Activated CD4-positive, alpha-beta memory T cell treated with anti-CD3 and anti-CD28 coated beads for 36 hours (primary cell): ENCODE measurements around the gene ARHGEF10L. TPM values are rescaled to one million over a fixed set of nuclear protein-coding genes. Genes with fewer than 3 reads are reported as not detected.

ENCODE experiments used
- CTCF ChIA-PET: fragments of 350-600 bp; sonication (Branson Sonifier 250); formaldehyde crosslinking; loops from one replicate; lab custom pipeline; 2021; ENCODE audit warnings: antibody characterized with exemption, inconsistent platforms; lab: Charles Lee
- POLR2A ChIA-PET: fragments of 350-600 bp; sonication (Branson Sonifier 250); formaldehyde crosslinking; loops from one replicate; lab custom pipeline; 2021; ENCODE audit warnings: antibody characterized with exemption; lab: Charles Lee
- DNase-seq: peaks from one replicate; pipeline ENCODE4 v3.0.0-alpha.2; 2020
- H3K27ac Mint-ChIP-seq: one replicate; pipeline ENCODE4 v1.8.0; 2021; ENCODE audit warnings: mixed read lengths
- H3K27me3 Mint-ChIP-seq: one replicate; pipeline ENCODE4 v1.8.0; 2021; ENCODE audit warnings: mixed read lengths
- H3K36me3 Mint-ChIP-seq: one replicate; pipeline ENCODE4 v1.8.0; 2021; ENCODE audit warnings: mixed read lengths
- H3K4me1 Mint-ChIP-seq: one replicate; pipeline ENCODE4 v1.8.0; 2021; ENCODE audit warnings: low read depth, mixed read lengths
- H3K4me3 Mint-ChIP-seq: one replicate; pipeline ENCODE4 v1.8.0; 2021; ENCODE audit warnings: mild to moderate bottlenecking, mixed read lengths
- H3K9me3 Mint-ChIP-seq: one replicate; pipeline ENCODE4 v1.8.0; 2021; ENCODE audit warnings: mixed read lengths
- intact Hi-C: fragments of 100-400 bp; cut with micrococcal nuclease; formaldehyde crosslinking; loops from one replicate; pipeline ENCODE4 v1.15.1; 2023
- total RNA-seq, 2 experiments: library from RNA; stranded (reverse); gene quantifications; one replicate each; pipeline ENCODE4 v1.2.3, GENCODE V29; 2021

The ARHGEF10L gene
- total RNA-seq, 2 experiments from 2014 or later = not detected

DNA sequence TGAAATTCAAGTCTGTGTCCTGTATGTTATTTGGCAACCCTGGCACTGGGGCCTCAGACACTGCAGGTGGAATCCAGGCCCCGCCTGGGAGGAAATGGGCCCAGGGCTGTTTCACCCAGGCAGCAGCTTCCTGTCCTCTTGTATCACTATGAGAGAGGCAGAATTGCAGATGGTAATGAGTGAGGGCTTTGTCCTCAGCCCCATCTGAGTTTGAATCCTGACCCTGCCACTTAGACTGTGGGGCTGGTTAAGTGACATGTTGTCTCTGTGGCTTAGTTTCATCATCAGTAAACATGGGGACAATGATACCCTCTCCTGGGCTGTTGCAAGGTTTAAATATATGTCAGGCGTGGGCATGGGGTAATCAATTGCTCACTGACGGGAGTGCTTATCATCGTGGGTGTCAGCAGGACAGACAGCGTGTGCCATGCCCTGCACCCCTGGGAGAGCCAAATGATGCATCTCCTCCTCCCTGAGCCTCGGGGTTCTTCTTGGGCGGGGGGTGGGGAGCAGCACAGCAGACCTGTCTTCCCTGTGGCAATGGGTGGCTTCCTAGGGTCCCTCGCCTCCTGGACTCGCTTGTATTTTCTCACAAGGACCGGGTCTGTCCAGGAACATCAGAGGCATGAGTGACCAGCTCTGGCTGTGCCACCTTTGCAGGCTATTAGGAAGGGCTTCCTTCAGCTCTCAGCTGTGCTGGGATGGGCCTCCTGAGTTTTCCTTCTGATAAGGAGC, 42.1 kb downstream of the ARHGEF10L start:
- intact Hi-C loops = no loop called here
- H3K4me1 Mint-ChIP-seq = no peaks in the 10 kb centered on the region
- no peak overlapping the region for H3K4me3 Mint-ChIP-seq
- peak; percentile 10 for DNase-seq
- no peaks in the 10 kb centered on the region for H3K36me3 Mint-ChIP-seq
- ChIA-PET POLR2A (no interaction called here), CTCF (no interaction called here)
- H3K27me3 Mint-ChIP-seq = no peaks in the 10 kb centered on the region
- no peak overlapping the region for H3K27ac Mint-ChIP-seq
- no peaks in the 10 kb centered on the region for H3K9me3 Mint-ChIP-seq

DNA sequence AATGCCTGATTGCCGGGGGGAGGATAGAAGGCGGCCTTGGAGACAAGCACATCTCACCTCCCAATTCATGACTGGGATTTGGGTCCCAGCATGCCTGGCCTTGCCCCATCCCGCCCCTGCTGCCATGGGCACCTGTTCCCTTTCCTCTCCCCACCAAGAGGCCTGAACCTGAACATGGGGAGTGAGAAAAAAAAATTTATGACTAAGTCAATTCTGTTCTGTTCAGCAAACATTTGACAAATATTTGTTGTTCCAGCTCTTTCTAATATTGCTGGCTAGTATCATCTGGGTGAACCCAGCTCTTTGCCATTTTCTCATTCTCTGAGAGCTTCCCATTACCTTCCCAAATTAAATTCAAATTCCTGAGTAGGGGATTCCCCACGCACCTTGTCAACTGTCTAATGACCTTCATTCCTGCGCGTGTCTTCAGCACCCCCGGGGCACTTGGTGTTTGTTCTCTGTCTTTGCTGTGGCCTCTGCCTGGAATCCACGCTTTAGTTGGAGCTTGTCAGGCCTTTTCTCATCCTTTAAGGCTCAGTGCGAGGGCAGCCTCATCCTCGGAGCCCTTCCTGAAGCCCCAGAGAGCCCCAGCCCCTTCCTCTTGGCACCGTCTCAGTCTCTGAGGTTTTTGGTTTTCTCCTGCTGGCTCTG, 42.8 kb downstream of the ARHGEF10L start:
- Mint-ChIP-seq H3K4me1 (no peaks in the 10 kb centered on the region), H3K9me3 (no peaks in the 10 kb centered on the region), H3K27me3 (no peaks in the 10 kb centered on the region), H3K36me3 (no peaks in the 10 kb centered on the region), H3K27ac (no peak overlapping the region), H3K4me3 (no peak overlapping the region)
- ChIA-PET CTCF (interaction anchor here (0.7 kb wide), 1 partner anchor 15 kb away, joined by 3 read pairs; no protein-coding TSS in a partner anchor), POLR2A (no interaction called here)
- no peak for DNase-seq
- intact Hi-C loops = no loop called here

DNA sequence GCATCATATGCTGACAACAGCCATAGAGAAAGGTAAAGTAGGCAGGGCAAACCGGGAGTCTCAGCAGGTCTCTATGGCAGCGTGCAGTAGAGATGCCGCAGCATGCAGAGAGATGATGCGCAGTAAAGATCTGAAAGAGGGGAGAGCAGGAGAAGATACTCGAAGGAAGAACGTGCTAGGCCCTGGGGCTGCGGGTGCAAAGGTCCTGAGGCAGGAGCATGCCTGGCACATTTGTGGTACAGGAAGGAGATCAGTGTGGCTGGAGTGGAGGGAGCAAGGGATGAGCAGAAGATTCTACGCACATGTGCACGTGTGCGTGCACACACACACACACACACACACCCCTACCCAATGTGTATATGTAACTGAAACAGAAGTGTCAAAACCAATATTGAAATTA, 45.0 kb downstream of the ARHGEF10L start:
- H3K4me3 Mint-ChIP-seq = no peak overlapping the region

DNA sequence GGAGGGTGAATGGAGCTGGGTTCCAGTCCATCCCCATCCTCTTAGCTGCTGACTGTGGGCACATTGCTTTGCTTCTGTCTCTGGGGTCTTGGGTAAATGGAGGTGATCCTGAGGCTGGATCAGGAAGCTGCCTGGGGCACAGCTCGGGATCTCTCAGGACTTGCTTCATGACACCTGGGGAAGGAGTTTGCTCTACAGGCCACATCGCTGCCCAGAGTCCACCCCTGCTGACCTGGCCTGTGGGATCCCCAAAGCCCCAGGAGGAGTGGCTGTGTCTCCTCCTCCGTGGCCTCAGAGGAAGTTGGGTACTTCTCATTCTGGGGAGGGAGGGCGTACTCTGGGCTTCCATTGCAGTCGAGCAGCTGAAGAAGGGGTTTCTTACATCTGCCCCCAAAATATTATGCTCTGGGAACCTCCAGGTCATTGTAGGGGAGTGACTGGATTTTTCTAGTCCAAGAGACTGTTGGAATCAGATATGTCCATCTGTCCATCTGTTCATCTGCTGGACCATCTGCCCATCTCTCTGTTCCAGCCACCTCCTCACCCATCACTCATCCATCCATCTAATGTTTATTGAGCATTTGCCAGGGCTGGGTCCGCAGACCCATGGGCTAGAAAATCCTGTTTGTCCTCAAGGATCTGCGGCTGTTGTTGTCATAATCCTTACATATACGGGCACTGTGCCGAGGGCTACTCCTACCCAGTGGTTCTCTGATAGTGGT, 45.9 kb downstream of the ARHGEF10L start:
- ChIA-PET POLR2A (no interaction called here), CTCF (no interaction called here)
- H3K4me3 Mint-ChIP-seq = no peak overlapping the region
- H3K27ac Mint-ChIP-seq = no peak overlapping the region
- intact Hi-C loops = no loop called here
- H3K36me3 Mint-ChIP-seq = no peaks in the 10 kb centered on the region
- no peaks in the 10 kb centered on the region for H3K9me3 Mint-ChIP-seq
- H3K27me3 Mint-ChIP-seq = no peaks in the 10 kb centered on the region
- no peak for DNase-seq
- H3K4me1 Mint-ChIP-seq = no peaks in the 10 kb centered on the region

More for the DNA sequence above, 45.0 kb downstream of the ARHGEF10L start:
- ChIA-PET CTCF (no interaction called here), POLR2A (no interaction called here)
- no peaks in the 10 kb centered on the region for H3K9me3 Mint-ChIP-seq
- H3K27ac Mint-ChIP-seq = no peak overlapping the region
- intact Hi-C loops = no loop called here
- DNase-seq = no peak
- no peaks in the 10 kb centered on the region for H3K36me3 Mint-ChIP-seq
- H3K4me1 Mint-ChIP-seq = no peaks in the 10 kb centered on the region
- no peaks in the 10 kb centered on the region for H3K27me3 Mint-ChIP-seq

DNA sequence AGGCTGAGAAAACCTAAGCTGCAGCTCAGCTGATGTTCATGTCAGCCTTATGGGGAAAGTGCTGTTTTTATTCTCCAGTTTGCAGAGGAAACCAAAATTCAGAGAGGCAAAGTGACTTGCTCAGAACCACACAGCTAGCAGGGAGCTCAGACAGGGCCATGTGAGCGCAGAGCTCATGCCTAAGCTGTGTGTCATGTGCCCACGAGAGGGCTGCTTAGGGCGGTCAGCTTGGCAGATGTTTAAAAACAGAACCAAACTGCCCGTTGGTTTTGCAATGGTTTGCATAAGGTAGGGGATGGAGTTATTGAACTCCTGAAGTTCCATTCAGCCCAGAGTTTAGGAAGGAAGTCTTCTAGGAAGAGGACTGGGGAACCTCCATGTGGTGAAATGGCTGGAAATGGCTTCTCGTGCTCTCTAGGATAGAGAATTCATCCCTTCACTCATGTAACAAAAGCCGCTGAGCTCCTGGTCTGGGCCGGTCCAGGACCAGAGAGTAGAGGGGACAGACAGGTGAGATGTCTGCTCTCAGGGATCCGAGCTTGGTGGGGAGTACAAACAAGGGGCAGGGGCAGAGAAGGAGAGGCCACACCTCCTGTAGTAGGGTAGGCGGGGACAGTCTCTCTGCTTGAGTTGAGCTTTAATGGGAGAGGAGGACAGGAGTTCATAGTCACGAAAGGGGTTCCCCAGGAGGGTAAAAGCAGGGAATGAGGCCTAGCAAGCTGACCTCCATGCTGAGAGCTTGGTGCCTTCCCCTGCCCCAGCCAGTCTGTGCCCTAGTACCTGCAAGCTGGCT, 46.9 kb downstream of the ARHGEF10L start:
- H3K36me3 Mint-ChIP-seq = no peaks in the 10 kb centered on the region
- H3K4me1 Mint-ChIP-seq = no peaks in the 10 kb centered on the region
- ChIA-PET CTCF (interaction anchor here (1.2 kb wide), 1 partner anchor 92 kb away, joined by 3 read pairs; no protein-coding TSS in a partner anchor), POLR2A (no interaction called here)
- no peak for DNase-seq
- no peaks in the 10 kb centered on the region for H3K27me3 Mint-ChIP-seq
- H3K9me3 Mint-ChIP-seq = no peaks in the 10 kb centered on the region
- H3K27ac Mint-ChIP-seq = no peak overlapping the region
- intact Hi-C loops = no loop called here
- no peak overlapping the region for H3K4me3 Mint-ChIP-seq

DNA sequence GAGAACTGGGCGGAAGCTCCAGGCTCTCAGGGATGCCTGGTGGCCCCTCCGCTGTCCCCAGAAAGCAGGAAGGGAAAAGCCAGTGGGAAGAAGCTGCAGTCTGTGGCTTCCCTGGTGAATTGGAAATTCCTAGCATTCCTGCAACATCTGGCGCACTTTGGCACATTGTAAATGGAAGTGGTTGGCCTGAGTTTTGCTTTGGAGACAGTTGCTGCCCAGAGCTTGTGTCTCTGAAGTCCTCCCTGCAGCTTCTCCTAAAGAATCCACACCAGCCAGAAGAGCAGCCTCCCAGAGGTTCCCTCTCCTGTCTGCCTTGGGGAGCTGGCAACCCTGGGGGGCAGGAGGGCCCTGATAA, 48.2 kb downstream of the ARHGEF10L start:
- no peaks in the 10 kb centered on the region for H3K36me3 Mint-ChIP-seq
- no peak for DNase-seq
- no peak overlapping the region for H3K27ac Mint-ChIP-seq
- no peaks in the 10 kb centered on the region for H3K9me3 Mint-ChIP-seq
- ChIA-PET CTCF (interaction anchor here (0.9 to 1.2 kb wide), 2 partner anchors 19 to 93 kb away, joined by 3 read pairs; no protein-coding TSS in a partner anchor), POLR2A (no interaction called here)
- intact Hi-C loops = no loop called here
- no peaks in the 10 kb centered on the region for H3K4me1 Mint-ChIP-seq
- no peaks in the 10 kb centered on the region for H3K27me3 Mint-ChIP-seq
- H3K4me3 Mint-ChIP-seq = no peak overlapping the region

DNA sequence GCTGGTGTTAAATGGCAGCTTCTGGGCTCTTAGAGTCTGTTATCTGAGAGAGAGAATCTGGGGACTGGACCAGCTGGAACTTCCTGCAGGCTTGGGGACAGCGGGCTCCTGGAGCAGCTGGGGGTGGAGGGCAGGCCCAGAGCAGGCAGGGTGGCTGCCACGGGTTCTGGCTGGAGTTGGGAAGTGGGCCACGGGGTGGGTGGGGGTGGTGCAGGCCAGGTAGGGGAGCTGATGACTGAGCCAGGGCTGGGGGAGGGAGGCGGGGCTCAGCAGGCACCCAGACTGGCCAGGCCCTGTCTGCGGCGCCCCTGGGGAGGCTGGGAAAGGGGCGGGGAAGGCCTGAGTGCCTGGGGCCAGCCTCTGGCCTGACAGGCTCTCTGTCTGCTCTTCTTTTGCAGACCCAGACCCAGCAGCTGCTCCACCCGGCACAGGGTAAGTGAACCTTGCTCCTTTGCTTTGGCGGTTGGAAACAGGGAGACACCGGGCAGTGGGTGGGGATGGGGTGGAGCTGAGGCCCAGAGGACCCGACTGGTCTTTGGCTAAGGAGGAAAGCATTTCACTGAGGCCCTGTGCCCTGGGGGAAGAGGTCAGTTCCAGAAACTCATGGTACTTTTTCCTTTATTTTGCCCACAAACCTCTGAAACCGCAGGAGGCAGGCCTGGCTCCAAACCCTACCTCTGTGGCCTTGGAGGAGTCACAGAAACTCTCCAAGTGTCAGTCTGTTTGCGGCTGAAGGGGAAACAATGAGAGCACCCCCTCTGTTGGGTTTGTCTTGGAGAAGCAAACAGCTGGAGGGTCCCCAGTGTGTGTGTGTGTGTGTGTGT, 48.8 kb downstream of the ARHGEF10L start:
- Mint-ChIP-seq H3K27me3 (no peaks in the 10 kb centered on the region), H3K9me3 (no peaks in the 10 kb centered on the region), H3K4me1 (no peaks in the 10 kb centered on the region), H3K4me3 (no peak overlapping the region), H3K27ac (no peak overlapping the region), H3K36me3 (no peaks in the 10 kb centered on the region)
- ChIA-PET CTCF (interaction anchor here (0.9 kb wide), 1 partner anchor 18 kb away, joined by 3 read pairs; no protein-coding TSS in a partner anchor), POLR2A (no interaction called here)
- intact Hi-C loops = no loop called here
- DNase-seq = no peak

DNA sequence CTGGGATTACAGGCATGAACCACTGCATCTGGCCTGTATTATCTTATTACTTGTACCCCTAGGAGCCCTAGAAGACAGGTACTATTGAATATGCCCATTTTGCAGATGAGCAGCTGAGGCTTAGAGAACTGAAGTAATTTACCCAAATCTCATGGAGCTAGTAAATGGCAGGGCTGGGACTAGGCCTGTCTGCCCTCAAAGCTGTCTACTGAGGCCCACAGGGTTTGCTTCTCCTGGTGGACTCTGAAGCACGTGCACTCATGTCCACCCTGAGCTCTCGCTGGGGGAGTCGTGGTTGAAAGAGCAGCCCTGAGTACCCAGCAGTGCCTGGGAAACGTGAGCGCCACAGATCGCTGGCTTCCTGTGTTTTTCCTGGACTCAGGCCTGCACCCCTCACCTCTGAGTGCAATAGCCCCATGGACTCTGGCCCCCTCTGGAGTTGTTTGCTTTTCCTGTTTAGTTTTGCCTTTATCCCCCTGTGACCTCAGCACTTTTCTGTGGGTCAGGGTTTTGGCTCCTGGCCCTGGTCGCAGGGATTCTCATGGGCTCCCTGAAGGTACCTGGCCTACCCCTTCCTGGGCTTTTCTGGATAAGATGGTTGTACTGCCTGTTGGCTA, 52.4 kb downstream of the ARHGEF10L start:
- Mint-ChIP-seq H3K9me3 (no peaks in the 10 kb centered on the region), H3K36me3 (no peaks in the 10 kb centered on the region), H3K27me3 (no peaks in the 10 kb centered on the region), H3K4me1 (no peaks in the 10 kb centered on the region), H3K4me3 (no peak overlapping the region), H3K27ac (no peak overlapping the region)
- CTCF ChIA-PET = interaction anchor here (0.6 kb wide), 1 partner anchor 660 kb away, joined by 3 read pairs; no protein-coding TSS in a partner anchor
- intact Hi-C loops = no loop called here
- POLR2A ChIA-PET = no interaction called here
- DNase-seq = no peak

DNA sequence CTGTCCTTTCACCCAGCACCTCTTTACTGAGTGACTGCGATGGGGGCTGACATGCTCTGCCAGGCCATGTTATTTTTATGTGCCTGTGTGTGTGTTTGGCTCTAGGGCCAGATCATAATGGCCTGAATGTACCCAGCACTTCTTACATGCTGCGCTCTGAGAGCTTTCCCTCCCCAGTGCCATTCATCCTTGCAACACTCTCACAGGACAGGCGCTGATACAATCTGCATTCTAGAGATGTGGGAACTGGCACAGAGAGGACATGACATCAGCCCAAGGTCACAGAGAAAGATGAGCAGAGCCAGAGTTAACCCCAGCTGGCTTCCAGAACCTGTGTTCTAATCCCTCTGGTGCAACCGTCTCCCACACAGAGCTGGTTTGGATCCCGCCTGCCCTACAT, 54.5 kb downstream of the ARHGEF10L start:
- CTCF ChIA-PET = interaction anchor here (1.0 to 1.3 kb wide), 2 partner anchors 13 to 99 kb away, joined by 4 read pairs; no protein-coding TSS in a partner anchor
- intact Hi-C loops = no loop called here

DNA sequence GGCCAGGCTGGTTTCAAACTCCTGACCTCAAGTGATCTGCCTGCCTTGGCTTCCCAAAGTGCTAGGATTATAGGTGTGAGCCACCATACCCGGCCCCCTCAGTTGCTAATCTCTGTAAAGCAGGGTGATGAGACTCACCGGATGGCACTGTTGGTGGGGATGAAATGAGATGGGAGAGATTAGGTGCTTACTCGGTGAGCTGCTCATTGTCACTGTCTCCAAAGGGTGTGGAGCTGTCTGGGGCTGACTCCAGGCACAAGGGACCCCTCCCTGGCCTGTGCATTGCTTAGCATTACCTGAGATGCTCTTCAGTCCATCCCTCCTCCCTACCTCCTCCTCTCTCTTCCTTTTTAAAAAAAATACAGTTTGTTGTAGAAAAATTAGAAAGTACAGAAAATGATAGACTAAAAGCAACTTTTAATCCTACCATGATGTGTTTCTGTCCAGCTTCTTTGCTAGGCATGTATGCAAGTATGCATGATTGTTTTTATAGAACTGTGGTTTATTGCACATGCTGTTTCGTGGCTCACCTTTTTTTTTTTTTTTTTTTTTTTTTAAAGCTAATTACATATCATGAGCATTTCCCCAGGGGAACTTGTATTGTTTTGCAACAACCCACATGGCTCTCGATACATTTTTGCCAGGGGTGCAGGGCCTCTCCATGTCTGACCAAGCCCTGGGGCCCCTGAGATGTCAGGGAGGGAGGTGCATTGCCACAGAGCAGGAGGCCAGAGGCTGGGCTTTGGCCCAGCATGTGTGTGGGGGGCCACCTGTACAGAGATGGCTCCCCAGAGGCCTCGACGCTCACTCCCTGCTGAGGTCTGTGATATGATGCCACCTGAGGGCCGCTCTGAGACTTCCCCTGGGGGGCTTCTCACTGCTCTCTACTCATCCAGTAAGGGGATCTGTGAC, 55.4 kb downstream of the ARHGEF10L start:
- Mint-ChIP-seq H3K4me1 (no peaks in the 10 kb centered on the region), H3K27ac (no peak overlapping the region), H3K27me3 (no peaks in the 10 kb centered on the region), H3K4me3 (no peak overlapping the region), H3K36me3 (no peaks in the 10 kb centered on the region), H3K9me3 (no peaks in the 10 kb centered on the region)
- ChIA-PET POLR2A (no interaction called here), CTCF (interaction anchor here (1.0 to 1.3 kb wide), 2 partner anchors 12 to 100 kb away, joined by 4 read pairs; no protein-coding TSS in a partner anchor)
- DNase-seq = no peak
- intact Hi-C loops = no loop called here

More for the DNA sequence above, 54.5 kb downstream of the ARHGEF10L start:
- H3K27ac Mint-ChIP-seq = no peak overlapping the region
- no peaks in the 10 kb centered on the region for H3K4me1 Mint-ChIP-seq
- H3K27me3 Mint-ChIP-seq = no peaks in the 10 kb centered on the region
- POLR2A ChIA-PET = no interaction called here
- no peaks in the 10 kb centered on the region for H3K9me3 Mint-ChIP-seq
- no peak overlapping the region for H3K4me3 Mint-ChIP-seq
- DNase-seq = no peak
- H3K36me3 Mint-ChIP-seq = no peaks in the 10 kb centered on the region
